IMR-90 (cell line): Measurements from ENCODE around the gene COX10. TPM values are rescaled to one million over a fixed set of nuclear protein-coding genes. Genes with fewer than 3 reads are reported as not detected.

Experiments used
- ATAC-seq: fragments of 200-7000 bp; cut with Tn5 transposase; 2 replicates; pipeline ENCODE4 v1.9.1; 2020; ENCODE audit warnings: low read depth, mild to moderate bottlenecking, moderate library complexity
- BruUV-seq: library from RNA; stranded (reverse); fragments of 400-500 nt; replicated peaks from 2 replicates; lab custom pipeline; 2021; lab: Mats Ljungman, UMichigan
- CTCF ChIA-PET: fragments of 300-600 bp; formaldehyde crosslinking; extraction: SDS; loops from one replicate; lab custom pipeline; 2021; ENCODE audit warnings: antibody characterized with exemption; lab: Yijun Ruan, JAX
- POLR2A ChIA-PET: fragments of 300-600 bp; sonication (Branson Sonifier 250); formaldehyde crosslinking; loops from one replicate; lab custom pipeline; 2022; ENCODE audit warnings: antibody characterized with exemption; ENCODE audit not compliant: unreplicated experiment; lab: Charles Lee
- DNase-seq: peaks from one replicate; pipeline ENCODE4 v3.0.0; 2013
- H2AFZ ChIP-seq: replicated peaks from 2 replicates; pipeline ENCODE3; 2013; ENCODE audit warnings: low read length, mild to moderate bottlenecking; ENCODE audit not compliant: poor library complexity
- H2AK5ac ChIP-seq: 2 replicates; pipeline ENCODE4 v1.6.1; 2013; ENCODE audit warnings: low read depth, low read length, inconsistent platforms
- H2AK9ac ChIP-seq: replicated peaks from 2 replicates; pipeline ENCODE3; 2013; ENCODE audit warnings: mild to moderate bottlenecking, low read depth, low read length, moderate library complexity; ENCODE audit not compliant: poor library complexity
- H2BK120ac ChIP-seq: 2 replicates; pipeline ENCODE4 v1.6.1; 2013; ENCODE audit warnings: low read depth, low read length, inconsistent platforms
- H2BK15ac ChIP-seq: 3 replicates; pipeline ENCODE4 v1.6.1; 2013; ENCODE audit warnings: low read depth, low read length, inconsistent platforms
- H2BK20ac ChIP-seq: 2 replicates; pipeline ENCODE4 v1.6.1; 2013; ENCODE audit warnings: low read depth, mild to moderate bottlenecking, inconsistent platforms, low read length, moderate library complexity
- H2BK5ac ChIP-seq: 2 replicates; pipeline ENCODE4 v1.6.1; 2013; ENCODE audit warnings: mild to moderate bottlenecking, low read depth, low read length, inconsistent platforms; ENCODE audit not compliant: poor library complexity, severe bottlenecking
- H3K14ac ChIP-seq: replicated peaks from 2 replicates; pipeline ENCODE4 v1.6.1; 2013; ENCODE audit warnings: low read depth, low read length, inconsistent platforms
- H3K18ac ChIP-seq: 2 replicates; pipeline ENCODE4 v1.6.1; 2013; ENCODE audit warnings: low read depth, low read length, control low read depth
- H3K23ac ChIP-seq: 2 replicates; pipeline ENCODE4 v1.6.1; 2013; ENCODE audit warnings: low read depth, low read length, inconsistent platforms
- H3K27ac ChIP-seq: 2 replicates; pipeline ENCODE4 v1.5.1; 2013; ENCODE audit warnings: mild to moderate bottlenecking, control low read depth, low read length; ENCODE audit not compliant: insufficient read depth
- H3K27me3 ChIP-seq: 2 replicates; pipeline ENCODE4 v1.6.1; 2013; ENCODE audit warnings: low read length; ENCODE audit not compliant: control insufficient read depth, insufficient read depth
- H3K36me3 ChIP-seq: 2 replicates; pipeline ENCODE4 v1.6.1; 2013; ENCODE audit warnings: low read length, mixed read lengths; ENCODE audit not compliant: control insufficient read depth, insufficient read depth
- H3K4ac ChIP-seq: 2 replicates; pipeline ENCODE4 v1.6.1; 2013; ENCODE audit warnings: low read depth, low read length, inconsistent platforms
- H3K4me1 ChIP-seq: 2 replicates; pipeline ENCODE4 v1.6.1; 2013; ENCODE audit warnings: low read length, mixed read lengths; ENCODE audit not compliant: control insufficient read depth, insufficient read depth
- H3K4me2 ChIP-seq: 2 replicates; pipeline ENCODE4 v1.6.1; 2013; ENCODE audit warnings: low read depth, mild to moderate bottlenecking, control low read depth, low read length, moderate library complexity
- H3K4me3 ChIP-seq: 2 replicates; pipeline ENCODE4 v1.5.1; 2013; ENCODE audit warnings: low read depth, mild to moderate bottlenecking, control low read depth, low read length, moderate library complexity; ENCODE audit not compliant: insufficient read depth
- H3K56ac ChIP-seq: 2 replicates; pipeline ENCODE4 v1.6.1; 2013; ENCODE audit warnings: low read length, inconsistent platforms; ENCODE audit not compliant: insufficient read depth; ENCODE audit errors: extremely low read depth
- H3K79me1 ChIP-seq, 2 experiments: 2 replicates each; pipeline ENCODE4 v1.6.1; 2013; ENCODE audit warnings: low read length in 2 of 2, inconsistent platforms in 1 of 2, low read depth in 1 of 2
- H3K9ac ChIP-seq: 2 replicates; pipeline ENCODE4 v1.6.1; 2013; ENCODE audit warnings: low read depth, low read length, control low read depth
- H3K9me1 ChIP-seq: 2 replicates; pipeline ENCODE4 v1.6.1; 2013; ENCODE audit warnings: low read length, inconsistent platforms; ENCODE audit not compliant: insufficient read depth
- H3K9me3 ChIP-seq: 2 replicates; pipeline ENCODE4 v1.6.1; 2013; ENCODE audit warnings: low read length; ENCODE audit not compliant: control insufficient read depth, insufficient read depth
- H4K20me1 ChIP-seq: 2 replicates; pipeline ENCODE4 v1.6.1; 2013; ENCODE audit warnings: low read length, inconsistent platforms; ENCODE audit not compliant: insufficient read depth
- H4K5ac ChIP-seq: 2 replicates; pipeline ENCODE4 v1.6.1; 2013; ENCODE audit warnings: mild to moderate bottlenecking, low read depth, low read length, control low read depth
- H4K8ac ChIP-seq, 2 experiments: 2 replicates each; pipeline ENCODE4 v1.6.1; 2013; ENCODE audit warnings: low read depth in 2 of 2, low read length in 2 of 2, control low read depth in 1 of 2, inconsistent platforms in 1 of 2
- H4K91ac ChIP-seq: 2 replicates; pipeline ENCODE4 v1.6.1; 2013; ENCODE audit warnings: low read depth, low read length, inconsistent platforms; ENCODE audit not compliant: insufficient read depth
- BHLHE40 ChIP-seq: fragments of 150-350 bp; IDR thresholded peaks from 2 replicates; pipeline ENCODE4 v1.6.1; 2016; ENCODE audit warnings: mild to moderate bottlenecking, low read depth, low read length
- CEBPB ChIP-seq: IDR thresholded peaks from 2 replicates; pipeline ENCODE4 v1.6.1; 2012; ENCODE audit warnings: low read depth, low read length, improper control_type of control experiment
- CHD1 ChIP-seq: IDR thresholded peaks from 2 replicates; pipeline ENCODE4 v1.6.1; 2012; ENCODE audit warnings: low read depth, low read length, improper control_type of control experiment
- MAFK ChIP-seq: IDR thresholded peaks from 2 replicates; pipeline ENCODE4 v1.6.1; 2012; ENCODE audit warnings: low read depth, low read length, improper control_type of control experiment
- MAZ ChIP-seq: IDR thresholded peaks from 2 replicates; pipeline ENCODE4 v1.6.1; 2012; ENCODE audit warnings: low read depth, mild to moderate bottlenecking, low read length, improper control_type of control experiment, moderate library complexity, borderline replicate concordance
- MXI1 ChIP-seq: IDR thresholded peaks from 2 replicates; pipeline ENCODE4 v1.6.1; 2012; ENCODE audit warnings: low read depth, mild to moderate bottlenecking, low read length, moderate library complexity, borderline replicate concordance
- NFE2L2 ChIP-seq: fragments of 150-350 bp; IDR thresholded peaks from 2 replicates; pipeline ENCODE4 v1.6.1; 2016; ENCODE audit warnings: low read depth, mild to moderate bottlenecking, low read length
- POLR2A ChIP-seq: IDR thresholded peaks from 2 replicates; pipeline ENCODE4 v1.6.1; 2012; ENCODE audit warnings: mild to moderate bottlenecking, low read depth, low read length
- RAD21 ChIP-seq: IDR thresholded peaks from 2 replicates; pipeline ENCODE4 v1.6.1; 2012; ENCODE audit warnings: low read length, improper control_type of control experiment
- RCOR1 ChIP-seq: IDR thresholded peaks from 2 replicates; pipeline ENCODE4 v1.6.1; 2012; ENCODE audit warnings: mild to moderate bottlenecking, low read length, improper control_type of control experiment; ENCODE audit not compliant: insufficient replicate concordance
- RFX5 ChIP-seq: IDR thresholded peaks from 2 replicates; pipeline ENCODE4 v1.8.0; 2012; ENCODE audit warnings: low read depth, mild to moderate bottlenecking, low read length, moderate library complexity
- SMC3 ChIP-seq: fragments of 150-350 bp; IDR thresholded peaks from 2 replicates; pipeline ENCODE4 v1.6.1; 2016; ENCODE audit warnings: low read depth, mild to moderate bottlenecking, antibody characterized with exemption, low read length, moderate library complexity
- WGBS, 2 experiments: methylation state at CpG; one replicate each; pipeline versions ENCODE4 v1.1.5 to v1.1.7; 2013; ENCODE audit warnings: missing lambda C conversion rate in 2 of 2; ENCODE audit not compliant: insufficient read length in 1 of 2; ENCODE audit errors: extremely low coverage in 2 of 2; 5-methylcytosine and 5-hydroxymethylcytosine counted together
- dilution Hi-C: fragments of 300-500 bp; cut with HindIII; formaldehyde crosslinking; loops from one replicate; pipeline ENCODE4 v1.14.3; 2018; ENCODE audit warnings: low sequenced_read_pairs; ENCODE audit not compliant: unreplicated experiment
- in situ Hi-C: fragments of 300-500 bp; cut with MboI; formaldehyde crosslinking; loops from 3 replicates; pipeline ENCODE4 v1.14.3; 2019; ENCODE audit warnings: low sequenced_read_pairs, inconsistent platforms, mixed read lengths
- intact Hi-C: fragments of 100-400 bp; cut with micrococcal nuclease; formaldehyde crosslinking; loops from 2 replicates; pipeline ENCODE4 v1.10.0; 2022
- polyA plus RNA-seq, 3 experiments: library from polyadenylated mRNA; depleted of rRNA; stranded (reverse); fragments of >200 nt; gene quantifications; 2 replicates each; pipeline ENCODE4 v1.2.3, GENCODE V29; 2012; ENCODE audit warnings: low replicate concordance in 1 of 3
- total RNA-seq: library from RNA; depleted of rRNA; stranded (reverse); fragments of >200 nt; gene quantifications from 2 replicates; pipeline ENCODE4 v1.2.3, GENCODE V29; 2012
- TF ChIP-seq, protein P1 (sequence below): fragments of 150-350 bp; IDR thresholded peaks from 2 replicates; pipeline ENCODE4 v1.6.1; 2017; ENCODE audit warnings: mild to moderate bottlenecking, antibody characterized with exemption, low read length, low read depth
- TF ChIP-seq, protein P2 (sequence below): fragments of 150-350 bp; IDR thresholded peaks from 2 replicates; pipeline ENCODE4 v1.6.1; 2016; ENCODE audit warnings: low read depth, mild to moderate bottlenecking, low read length, moderate library complexity, borderline replicate concordance
- TF ChIP-seq, protein P3 (sequence below): conservative IDR thresholded peaks from 2 replicates; pipeline ENCODE4 v1.5.1; 2012; ENCODE audit warnings: mild to moderate bottlenecking, low read depth, low read length, improper control_type of control experiment

The COX10 gene
- total and polyA plus RNA-seq, 2 of the 4 experiments (the other 2 are of a cell fraction) = 15.4 to 16.1 TPM

DNA sequence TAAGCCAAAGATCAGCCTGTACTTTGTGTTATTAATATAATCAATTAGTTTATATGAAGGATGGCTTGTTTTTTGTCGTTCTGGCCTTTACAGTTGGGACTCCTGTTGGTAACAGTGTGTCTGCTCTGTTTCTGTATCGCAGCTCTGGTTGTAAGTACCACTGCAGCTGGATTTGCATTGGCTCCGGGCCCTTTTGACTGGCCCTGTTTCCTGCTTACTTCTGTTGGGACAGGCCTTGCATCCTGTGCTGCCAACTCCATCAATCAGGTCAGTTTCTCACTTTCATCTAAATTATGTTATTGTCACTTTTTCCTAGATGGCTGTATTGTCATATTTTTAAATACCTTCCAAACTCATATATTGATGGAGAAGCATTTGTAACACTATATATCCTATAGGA, 32.7 kb downstream of the COX10 start:
- 0 out of 2 replicates have a peak, but pooled peaks cover 3% of the 10 kb centered on the region for H3K9me1 ChIP-seq
- TF ChIP-seq MAZ = no peak
- no peak for TF ChIP-seq SMC3
- no peak for TF ChIP-seq MAFK
- TF ChIP-seq, protein P1, sequence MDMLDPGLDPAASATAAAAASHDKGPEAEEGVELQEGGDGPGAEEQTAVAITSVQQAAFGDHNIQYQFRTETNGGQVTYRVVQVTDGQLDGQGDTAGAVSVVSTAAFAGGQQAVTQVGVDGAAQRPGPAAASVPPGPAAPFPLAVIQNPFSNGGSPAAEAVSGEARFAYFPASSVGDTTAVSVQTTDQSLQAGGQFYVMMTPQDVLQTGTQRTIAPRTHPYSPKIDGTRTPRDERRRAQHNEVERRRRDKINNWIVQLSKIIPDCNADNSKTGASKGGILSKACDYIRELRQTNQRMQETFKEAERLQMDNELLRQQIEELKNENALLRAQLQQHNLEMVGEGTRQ = no peak
- TF ChIP-seq CEBPB = no peak
- no peak for TF ChIP-seq RFX5
- TF ChIP-seq, protein P2, sequence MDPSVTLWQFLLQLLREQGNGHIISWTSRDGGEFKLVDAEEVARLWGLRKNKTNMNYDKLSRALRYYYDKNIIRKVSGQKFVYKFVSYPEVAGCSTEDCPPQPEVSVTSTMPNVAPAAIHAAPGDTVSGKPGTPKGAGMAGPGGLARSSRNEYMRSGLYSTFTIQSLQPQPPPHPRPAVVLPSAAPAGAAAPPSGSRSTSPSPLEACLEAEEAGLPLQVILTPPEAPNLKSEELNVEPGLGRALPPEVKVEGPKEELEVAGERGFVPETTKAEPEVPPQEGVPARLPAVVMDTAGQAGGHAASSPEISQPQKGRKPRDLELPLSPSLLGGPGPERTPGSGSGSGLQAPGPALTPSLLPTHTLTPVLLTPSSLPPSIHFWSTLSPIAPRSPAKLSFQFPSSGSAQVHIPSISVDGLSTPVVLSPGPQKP = no peak
- TF ChIP-seq RCOR1 = no peak
- no peak for TF ChIP-seq NFE2L2
- TF ChIP-seq CHD1 = no peak
- TF ChIP-seq MXI1 = no peak
- no peak for TF ChIP-seq RAD21
- no peak for TF ChIP-seq BHLHE40
- TF ChIP-seq, protein P3, sequence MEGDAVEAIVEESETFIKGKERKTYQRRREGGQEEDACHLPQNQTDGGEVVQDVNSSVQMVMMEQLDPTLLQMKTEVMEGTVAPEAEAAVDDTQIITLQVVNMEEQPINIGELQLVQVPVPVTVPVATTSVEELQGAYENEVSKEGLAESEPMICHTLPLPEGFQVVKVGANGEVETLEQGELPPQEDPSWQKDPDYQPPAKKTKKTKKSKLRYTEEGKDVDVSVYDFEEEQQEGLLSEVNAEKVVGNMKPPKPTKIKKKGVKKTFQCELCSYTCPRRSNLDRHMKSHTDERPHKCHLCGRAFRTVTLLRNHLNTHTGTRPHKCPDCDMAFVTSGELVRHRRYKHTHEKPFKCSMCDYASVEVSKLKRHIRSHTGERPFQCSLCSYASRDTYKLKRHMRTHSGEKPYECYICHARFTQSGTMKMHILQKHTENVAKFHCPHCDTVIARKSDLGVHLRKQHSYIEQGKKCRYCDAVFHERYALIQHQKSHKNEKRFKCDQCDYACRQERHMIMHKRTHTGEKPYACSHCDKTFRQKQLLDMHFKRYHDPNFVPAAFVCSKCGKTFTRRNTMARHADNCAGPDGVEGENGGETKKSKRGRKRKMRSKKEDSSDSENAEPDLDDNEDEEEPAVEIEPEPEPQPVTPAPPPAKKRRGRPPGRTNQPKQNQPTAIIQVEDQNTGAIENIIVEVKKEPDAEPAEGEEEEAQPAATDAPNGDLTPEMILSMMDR = no peak
- TF ChIP-seq POLR2A = no peak
- H3K4me3 ChIP-seq = no peak overlapping the region
- no peak overlapping the region for H2BK20ac ChIP-seq
- no peak overlapping the region for H3K23ac ChIP-seq
- no peak overlapping the region for H4K5ac ChIP-seq
- no peak overlapping the region for H3K4ac ChIP-seq
- no CpG with 5 or more reads among the region's 3 CpGs for WGBS, 2 experiments
- no peak overlapping the region for H2BK120ac ChIP-seq
- no peak overlapping the region for H3K18ac ChIP-seq
- no peak overlapping the region for H2AK9ac ChIP-seq
- H3K4me2 ChIP-seq = no peak overlapping the region
- intact Hi-C loops (no loop called here), dilution Hi-C loops (no loop called here), in situ Hi-C loops (no loop called here)
- no peaks in the 10 kb centered on the region for H3K9me3 ChIP-seq
- H2BK15ac ChIP-seq = no peak overlapping the region
- H2BK5ac ChIP-seq = no peak overlapping the region
- H4K91ac ChIP-seq = no peak overlapping the region
- ChIA-PET CTCF (no interaction called here), POLR2A (no interaction called here)
- peaks cover 12 to 23% of the 10 kb centered on the region in 2 experiments for H3K79me1 ChIP-seq
- H3K14ac ChIP-seq = no peak overlapping the region; the same call in 1 of the 2 replicates
- H3K9ac ChIP-seq = no peak overlapping the region
- DNase-seq (no peak), ATAC-seq (no peak)
- no peak overlapping the region for H3K56ac ChIP-seq
- H4K8ac ChIP-seq = no peak overlapping the region
- H3K36me3 ChIP-seq = peaks cover 11% of the 10 kb centered on the region
- no peaks in the 10 kb centered on the region for H3K27me3 ChIP-seq
- peaks cover 2% of the 10 kb centered on the region; the same call in 1 of the 2 replicates for H3K4me1 ChIP-seq
- H2AFZ ChIP-seq = no peak overlapping the region
- no TSS peak for BruUV-seq
- H4K20me1 ChIP-seq = no peaks in the 10 kb centered on the region; the same call in 1 of the 2 replicates
- H3K27ac ChIP-seq = no peak overlapping the region
- no peak overlapping the region for H2AK5ac ChIP-seq
